Ectodermal cell (in vitro differentiated cells): ENCODE results near the gene ARHGAP35.
"Not testable (repeated sequence)": the region's sequence is repeated elsewhere in the genome, so short reads cannot be mapped to it uniquely, and the experiment has no call there.

Source experiments
- H3K27ac ChIP-seq: 2 replicates; pipeline ENCODE4 v1.7.0; 2013; ENCODE audit warnings: mild to moderate bottlenecking, low read depth, low read length; ENCODE audit not compliant: insufficient read depth, poor library complexity, severe bottlenecking
- H3K27me3 ChIP-seq: 2 replicates; pipeline ENCODE4 v1.7.0; 2013; ENCODE audit warnings: mild to moderate bottlenecking, low read length; ENCODE audit not compliant: insufficient read depth, control insufficient read depth, poor library complexity, severe bottlenecking
- H3K36me3 ChIP-seq: one replicate; pipeline ENCODE4 v1.7.0; 2013; ENCODE audit warnings: low read length; ENCODE audit not compliant: control insufficient read depth, insufficient read depth
- H3K4me1 ChIP-seq: one replicate; pipeline ENCODE4 v1.7.0; 2013; ENCODE audit warnings: low read length; ENCODE audit not compliant: control insufficient read depth, insufficient read depth
- H3K4me3 ChIP-seq: 2 replicates; pipeline ENCODE4 v1.7.0; 2013; ENCODE audit warnings: low read depth, low read length, control low read depth; ENCODE audit not compliant: insufficient read depth
- H3K9me3 ChIP-seq: 2 replicates; pipeline ENCODE4 v1.7.0; 2013; ENCODE audit warnings: mild to moderate bottlenecking, low read length, moderate library complexity; ENCODE audit not compliant: control insufficient read depth
- WGBS, 2 experiments: methylation state at CpG; one replicate each; pipeline ENCODE4 v1.1.7; 2013; ENCODE audit warnings: missing lambda C conversion rate in 2 of 2; 5-methylcytosine and 5-hydroxymethylcytosine counted together

Gene ARHGAP35

DNA sequence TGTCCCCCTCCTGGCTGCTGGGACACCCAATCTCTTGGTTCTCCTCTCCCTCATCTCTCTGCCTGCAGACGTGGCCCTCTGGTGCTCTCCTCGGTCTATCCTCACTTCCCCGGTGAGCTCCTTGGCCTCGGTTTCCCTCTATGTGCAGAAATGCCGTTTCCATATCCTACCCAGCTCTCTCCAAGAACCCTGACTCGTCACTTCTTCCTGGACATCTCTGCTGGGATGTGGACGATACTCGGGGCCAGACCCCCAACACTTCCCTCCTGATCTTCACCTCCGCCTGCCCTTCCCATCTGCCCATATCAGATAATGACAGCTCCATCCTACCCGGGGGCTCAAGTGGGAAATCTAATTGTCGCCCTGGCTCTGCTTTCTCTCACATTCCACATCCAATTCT lies 18.0 kb upstream of the ARHGAP35 start:
- Histone ChIP-seq H3K27ac (no peak overlapping the region), H3K4me3 (no peak overlapping the region), H3K9me3 (no peaks in the 10 kb centered on the region), H3K36me3 (peaks cover 19% of the 10 kb centered on the region), H3K4me1 (no peaks in the 10 kb centered on the region), H3K27me3 (no peaks in the 10 kb centered on the region)
- WGBS, 2 experiments: 95 to 96% methylated on average over 11 of the region's 11 CpGs

DNA sequence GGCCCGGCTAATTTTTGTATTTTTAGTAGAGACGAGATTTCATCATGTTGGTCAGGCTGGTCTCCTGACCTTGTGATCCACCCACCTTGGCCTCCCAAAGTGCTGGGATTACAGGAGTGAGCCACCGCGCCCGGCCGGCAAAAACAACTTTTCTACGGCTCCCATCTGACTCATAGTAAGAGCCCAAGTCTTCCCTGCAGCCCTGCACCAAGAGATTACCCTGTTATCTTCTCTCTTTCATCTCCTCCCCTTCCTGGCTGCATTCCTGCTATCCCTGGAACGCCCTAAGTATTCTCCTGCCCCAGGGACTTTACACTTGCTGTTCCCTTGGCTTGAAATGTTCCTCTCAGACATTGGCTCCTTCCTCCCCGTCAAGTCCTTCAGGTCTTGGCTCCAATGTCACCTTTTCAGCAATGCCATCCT lies 16.7 kb upstream of the ARHGAP35 start:
- H3K9me3 ChIP-seq: no peaks in the 10 kb centered on the region
- H3K27ac ChIP-seq: no peak overlapping the region
- H3K27me3 ChIP-seq: no peaks in the 10 kb centered on the region
- H3K4me3 ChIP-seq: no peak overlapping the region
- H3K36me3 ChIP-seq: peaks cover 19% of the 10 kb centered on the region
- 88 to 89% methylated on average over 9 of the region's 9 CpGs for WGBS, 2 experiments
- no peaks in the 10 kb centered on the region for H3K4me1 ChIP-seq

DNA sequence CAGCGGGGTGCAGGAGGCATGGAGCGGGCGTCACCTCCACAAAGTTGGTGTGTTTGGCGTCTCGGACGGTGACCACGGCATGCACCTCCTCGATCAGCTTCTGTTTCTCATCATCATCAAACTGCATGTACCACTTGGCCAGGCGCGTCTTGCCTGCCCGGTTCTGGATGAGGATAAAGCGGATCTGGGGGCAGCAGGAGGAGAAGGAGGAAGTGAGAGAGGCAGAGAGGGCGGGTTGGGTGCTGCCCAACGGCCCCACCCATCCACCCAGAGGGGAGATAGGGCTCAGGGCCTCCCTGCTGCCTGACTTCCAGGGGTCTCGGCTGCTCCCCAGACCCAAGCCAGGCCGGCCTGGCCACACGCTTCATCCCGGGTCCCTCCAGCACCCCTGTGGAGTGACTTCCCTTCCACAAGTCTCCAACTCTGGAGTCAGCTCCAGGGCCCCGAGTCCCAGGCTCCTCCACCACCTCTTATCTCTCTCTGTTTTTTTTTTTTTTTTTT lies 14.8 kb upstream of the ARHGAP35 start:
- Histone ChIP-seq H3K27ac (peak overlapping the region; percentile 16), H3K27me3 (no peaks in the 10 kb centered on the region), H3K9me3 (no peaks in the 10 kb centered on the region), H3K4me3 (no peak overlapping the region), H3K4me1 (no peaks in the 10 kb centered on the region), H3K36me3 (peaks cover 14% of the 10 kb centered on the region)
- WGBS, 2 experiments: 92 to 94% methylated on average over 19 of the region's 19 CpGs

DNA sequence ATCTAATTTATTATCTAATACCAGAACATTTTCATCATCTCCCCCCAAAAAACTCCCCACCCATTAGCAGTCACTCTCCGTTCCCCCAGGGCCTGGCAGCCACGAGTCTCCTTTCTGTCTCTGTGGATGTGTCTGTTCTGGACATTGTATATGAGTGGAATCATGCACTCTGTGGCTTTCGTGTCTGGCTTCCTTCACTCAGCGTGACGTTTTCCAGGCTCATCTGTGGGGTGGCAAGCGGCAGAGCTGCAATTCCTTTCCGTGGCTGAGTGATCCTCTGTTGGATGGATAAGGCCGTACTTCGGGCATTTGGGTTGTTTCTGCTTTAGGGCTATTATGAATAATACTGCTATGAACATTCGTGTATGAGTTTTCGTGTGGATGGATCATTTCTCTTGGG lies 13.3 kb upstream of the ARHGAP35 start:
- no peaks in the 10 kb centered on the region for H3K4me1 ChIP-seq
- H3K4me3 ChIP-seq: no peak overlapping the region
- H3K36me3 ChIP-seq: peaks cover 14% of the 10 kb centered on the region
- WGBS, 2 experiments: 95 to 96% methylated on average over 11 of the region's 11 CpGs
- no peaks in the 10 kb centered on the region for H3K27me3 ChIP-seq
- H3K9me3 ChIP-seq: no peaks in the 10 kb centered on the region
- H3K27ac ChIP-seq: no peak overlapping the region

DNA sequence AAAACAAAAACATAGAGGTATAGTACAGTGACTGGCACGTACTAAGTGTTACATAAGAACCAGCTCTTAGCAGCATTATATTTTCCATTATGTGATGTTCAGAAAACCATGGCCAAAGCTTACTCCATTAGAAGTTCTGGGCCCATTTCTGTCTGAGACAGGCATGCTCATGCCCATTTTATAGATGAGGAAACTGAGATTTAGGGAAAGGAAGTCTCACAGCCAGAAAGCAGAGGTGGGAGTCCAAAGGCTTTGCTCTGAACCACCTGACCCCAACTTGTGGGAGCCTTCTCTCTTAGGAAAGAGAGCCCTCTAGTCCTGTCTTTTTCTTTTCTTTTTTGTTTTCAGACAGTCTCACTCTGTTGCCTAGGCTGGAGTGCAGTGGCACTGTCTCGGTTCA lies 12.4 kb upstream of the ARHGAP35 start:
- peaks cover 14% of the 10 kb centered on the region for H3K36me3 ChIP-seq
- H3K4me1 ChIP-seq: no peaks in the 10 kb centered on the region
- H3K27me3 ChIP-seq: no peaks in the 10 kb centered on the region
- H3K4me3 ChIP-seq: no peak overlapping the region
- H3K27ac ChIP-seq: no peak overlapping the region
- WGBS, 2 experiments: 93 to 95% methylated on average over 2 of the region's 2 CpGs
- no peaks in the 10 kb centered on the region for H3K9me3 ChIP-seq

DNA sequence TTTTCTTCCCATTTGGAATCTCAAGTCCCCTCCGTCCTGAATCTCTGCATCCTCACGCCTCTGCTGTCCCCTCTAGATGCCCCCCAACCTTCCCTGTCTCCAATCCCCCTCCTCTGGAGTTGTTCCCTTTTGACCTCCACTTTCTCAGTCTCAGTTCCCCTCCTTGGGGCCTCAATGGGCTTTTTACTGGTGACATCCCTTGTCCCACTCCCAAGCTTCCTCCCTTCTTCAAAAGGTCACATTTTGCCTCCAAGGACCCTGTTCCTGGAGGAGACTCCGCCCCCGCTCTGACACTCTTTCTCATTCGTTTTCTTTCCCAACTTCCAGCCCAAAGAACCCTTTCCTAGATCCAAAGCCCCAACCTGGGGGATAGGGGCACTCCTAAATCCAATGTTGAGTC lies 11.2 kb upstream of the ARHGAP35 start:
- H3K36me3 ChIP-seq: peaks cover 10% of the 10 kb centered on the region
- 18 to 24% methylated on average over 5 of the region's 5 CpGs for WGBS, 2 experiments
- peak overlapping the region; percentile 96 for H3K4me3 ChIP-seq
- H3K4me1 ChIP-seq: no peaks in the 10 kb centered on the region
- peak overlapping the region; percentile 92 for H3K27ac ChIP-seq
- H3K27me3 ChIP-seq: no peaks in the 10 kb centered on the region
- no peaks in the 10 kb centered on the region for H3K9me3 ChIP-seq

DNA sequence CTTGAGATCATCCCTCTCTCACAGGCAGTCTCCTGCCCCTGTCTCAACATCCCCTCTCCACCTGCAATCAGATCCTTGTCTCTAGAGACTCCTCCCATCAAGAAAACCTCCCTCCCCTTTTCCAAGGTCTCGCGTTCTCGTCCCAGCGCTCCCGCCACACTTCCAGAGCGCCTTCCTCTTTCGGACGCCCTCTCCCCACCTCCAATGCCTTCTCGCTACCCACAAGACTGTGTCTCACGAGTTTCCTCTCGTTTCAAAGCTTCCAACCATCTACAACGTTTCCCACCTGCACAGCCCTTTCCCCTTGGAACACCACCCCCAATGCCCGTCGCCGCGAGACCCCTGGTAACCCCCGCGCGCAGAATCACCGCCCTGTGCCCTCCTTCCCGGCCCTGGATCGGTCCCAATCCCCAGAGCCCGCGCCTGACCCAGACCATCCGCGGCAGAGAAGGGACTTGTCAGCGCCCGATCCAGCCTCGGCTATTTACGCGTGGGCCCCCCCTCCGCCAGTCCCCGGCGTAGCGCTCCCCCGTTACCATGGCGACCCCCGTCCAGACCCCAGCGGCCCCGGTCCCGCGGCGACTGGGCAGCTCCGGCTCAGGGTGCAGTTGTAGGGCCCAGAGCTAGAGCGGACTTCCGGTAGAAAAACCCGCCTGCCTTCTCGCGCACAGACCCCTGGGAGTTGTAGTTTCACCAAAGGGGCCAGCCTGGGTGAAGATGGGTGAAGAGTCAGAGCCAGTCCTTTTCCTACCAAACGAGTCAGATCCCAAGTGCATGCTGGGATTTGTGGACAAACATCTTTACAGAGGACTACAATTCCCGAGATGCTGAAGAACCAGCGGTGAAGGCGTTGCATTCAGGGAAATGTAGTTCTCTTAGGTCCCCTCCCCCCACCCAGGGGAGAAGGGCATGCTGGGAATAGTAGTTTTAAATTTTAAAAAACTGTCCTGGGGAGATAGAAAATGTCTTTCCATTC lies 10.3 kb upstream of the ARHGAP35 start, which contains the start of gene AP2S1:
AP2S1 (minus strand) TSS at position 619 of the 976 bp plus-strand sequence; CDS start at position 539, 80 bp downstream.
- peaks cover 5% of the 10 kb centered on the region for H3K27me3 ChIP-seq
- peak within 1 kb of the TSS; percentile 96 for H3K4me3 ChIP-seq
- WGBS, 2 experiments: 0% methylated on average over 53 of the region's 53 CpGs
- peaks cover 6% of the 10 kb centered on the region for H3K36me3 ChIP-seq
- peak within 1 kb of the TSS; percentile 92 for H3K27ac ChIP-seq
- H3K4me1 ChIP-seq: no peaks in the 10 kb centered on the region
- no peaks in the 10 kb centered on the region for H3K9me3 ChIP-seq

DNA sequence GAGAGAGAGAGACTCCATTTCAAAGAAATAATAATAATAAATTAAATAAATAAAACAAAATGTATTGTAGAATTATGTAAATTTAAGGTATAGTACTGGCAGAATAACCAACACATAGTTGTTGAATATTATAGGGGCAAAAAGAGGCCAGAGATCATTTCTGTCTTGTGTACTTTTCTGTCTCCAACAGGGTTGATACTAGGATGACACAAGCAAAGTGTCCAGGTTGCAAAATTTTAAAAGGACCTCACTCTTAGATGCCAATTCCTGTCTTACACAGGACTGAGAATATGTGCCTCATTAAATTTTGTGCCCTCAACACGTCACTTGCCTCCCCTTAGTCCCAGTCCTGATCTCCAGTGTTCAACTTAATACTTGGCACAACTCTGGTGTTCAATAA lies 8.0 kb upstream of the ARHGAP35 start:
- H3K36me3 ChIP-seq: no peaks in the 10 kb centered on the region
- H3K27ac ChIP-seq: no peak overlapping the region
- H3K27me3 ChIP-seq: peaks cover 5% of the 10 kb centered on the region
- H3K4me3 ChIP-seq: no peak overlapping the region
- H3K4me1 ChIP-seq: no peaks in the 10 kb centered on the region
- 83 to 88% methylated on average over 1 of the region's 1 CpG for WGBS, 2 experiments
- no peaks in the 10 kb centered on the region for H3K9me3 ChIP-seq

DNA sequence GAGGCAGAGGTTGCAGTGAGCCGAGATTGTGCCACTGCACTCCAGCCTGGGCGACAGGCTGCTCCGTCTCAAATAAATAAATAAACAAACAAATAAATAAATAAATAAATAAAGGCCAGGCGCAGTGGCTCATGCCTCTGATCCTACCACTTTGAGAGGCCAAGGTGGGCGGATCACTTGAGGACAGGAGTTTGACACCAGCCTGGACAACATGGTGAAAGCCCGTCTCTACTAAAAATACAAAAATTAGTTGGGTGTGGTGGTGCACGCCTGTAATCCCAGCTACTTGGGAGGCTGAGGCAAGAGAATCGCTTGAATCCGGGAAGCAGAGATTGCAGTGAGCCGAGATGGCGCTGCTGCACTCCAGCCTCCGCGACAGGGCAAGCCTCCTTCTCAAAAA lies 6.1 kb upstream of the ARHGAP35 start:
- H3K27me3 ChIP-seq, H3K27ac ChIP-seq, H3K9me3 ChIP-seq, H3K4me3 ChIP-seq, H3K4me1 ChIP-seq, H3K36me3 ChIP-seq: not testable (repeated sequence)
- 86 to 88% methylated on average over 8 to 12 of the region's 13 CpGs for WGBS, 2 experiments
